ENCODE measurements around the gene CDH26. TPM values are rescaled to one million over a fixed set of nuclear protein-coding genes. Genes with fewer than 3 reads are reported as not detected.
"Not testable (repeated sequence)": the region's sequence is repeated elsewhere in the genome, so short reads cannot be mapped to it uniquely, and the experiment has no call there.

The CDH26 gene
- total RNA-seq, 1 donor from 2014 or later = 1.4 TPM

- DNase-seq = no peak
These were observed 58.2 kb downstream of the CDH26 start for GRCh38 chr20:60016406-60016805.

GRCh38 chr20:60020251-60020650, 62.0 kb downstream of the CDH26 start:
- no peak for DNase-seq

GRCh38 chr20:60021104-60021503, 62.9 kb downstream of the CDH26 start:
- DNase-seq = no peak

- DNase-seq = no peak
These were observed 64.6 kb downstream of the CDH26 start for GRCh38 chr20:60022849-60023248.

- no peak for DNase-seq
These were observed 66.0 kb downstream of the CDH26 start for GRCh38 chr20:60024245-60024644.

- DNase-seq = no peak
These were observed 66.6 kb downstream of the CDH26 start for GRCh38 chr20:60024801-60025200.

- DNase-seq = no peak
These were observed 67.8 kb downstream of the CDH26 start for GRCh38 chr20:60026010-60026409.

- no peak for DNase-seq
These were observed 72.2 kb downstream of the CDH26 start for GRCh38 chr20:60030471-60030870.

- DNase-seq = no peak
These were observed 72.9 kb downstream of the CDH26 start for GRCh38 chr20:60031107-60031506.

- DNase-seq = no peak
These were observed 76.2 kb downstream of the CDH26 start for GRCh38 chr20:60034231-60035110.

- DNase-seq = no peak
These were observed 77.3 kb downstream of the CDH26 start for GRCh38 chr20:60035486-60035885.

GRCh38 chr20:60036346-60036745, 78.1 kb downstream of the CDH26 start:
- DNase-seq = no peak

GRCh38 chr20:60036746-60037499, 78.7 kb downstream of the CDH26 start:
- no peak for DNase-seq

GRCh38 chr20:60038400-60039008, 80.3 kb downstream of the CDH26 start:
- DNase-seq = no peak

- DNase-seq = no peak
These were observed 81.3 kb downstream of the CDH26 start for GRCh38 chr20:60039526-60039925.

- no peak for DNase-seq
These were observed 82.4 kb downstream of the CDH26 start for GRCh38 chr20:60040471-60041162.

- not testable (repeated sequence) for DNase-seq
These were observed 83.4 kb downstream of the CDH26 start for GRCh38 chr20:60041436-60042165.

- no peak for DNase-seq
These were observed 85.2 kb downstream of the CDH26 start for GRCh38 chr20:60043435-60043834.

- no peak for DNase-seq
These were observed 87.8 kb downstream of the CDH26 start for GRCh38 chr20:60046011-60046413.

- no peak for DNase-seq
These were observed 88.2 kb downstream of the CDH26 start for GRCh38 chr20:60046436-60046835.

GRCh38 chr20:60046860-60047259, 88.6 kb downstream of the CDH26 start:
- no peak for DNase-seq

Data from occipital lobe (tissue), 2 donors.